HCT116 (cell line): ENCODE results near the gene EDEM1. TPM values are rescaled to one million over a fixed set of nuclear protein-coding genes. Genes with fewer than 3 reads are reported as not detected.

ENCODE experiments used
- ATAC-seq: fragments of 200-7000 bp; cut with Tn5 transposase; 2 replicates; pipeline ENCODE4 v1.9.1; 2020; ENCODE audit warnings: mild to moderate bottlenecking, moderate library complexity
- BruUV-seq: library from RNA; stranded (reverse); fragments of 400-500 nt; replicated peaks from 2 replicates; lab custom pipeline; 2021; lab: Mats Ljungman, UMichigan
- CTCF ChIA-PET: fragments of 300-600 bp; sonication (Branson Sonifier 250); formaldehyde crosslinking; loops from one replicate; lab custom pipeline; 2021; ENCODE audit warnings: antibody characterized with exemption; lab: Charles Lee
- POLR2A ChIA-PET: fragments of 300-600, 350-600 bp; sonication (Branson Sonifier 250); formaldehyde crosslinking; loops from one replicate; lab custom pipeline; 2021; ENCODE audit warnings: antibody characterized with exemption; lab: Charles Lee
- RAD21 ChIA-PET, 2 experiments: fragments of 300-600 bp; sonication (Branson Sonifier 250); formaldehyde crosslinking; loops; one replicate each; lab custom pipeline; 2023; ENCODE audit warnings: low total read pairs in 2 of 2; ENCODE audit not compliant: uncharacterized antibody in 2 of 2, unreplicated experiment in 2 of 2, low non-redundant PET in 1 of 2; lab: Charles Lee
- DNase-seq: peaks from one replicate; pipeline ENCODE4 v3.0.0-alpha.2; 2010; ENCODE audit warnings: low read depth, low spot score
- H2AFZ ChIP-seq: fragments of 200-600 bp; shearing (Covaris generic), sonication (generic); 2 replicates; pipeline ENCODE4 v1.6.1; 2017; ENCODE audit warnings: low read depth, mixed run types, mixed read lengths, antibody characterized with exemption, low read length; ENCODE audit not compliant: poor library complexity, severe bottlenecking
- H3K27ac ChIP-seq: 2 replicates; pipeline ENCODE4 v1.5.1; 2012; ENCODE audit warnings: low read depth, low read length
- H3K27me3 ChIP-seq: fragments of 200-600 bp; sonication (generic); 2 replicates; pipeline ENCODE4 v1.6.1; 2016; ENCODE audit warnings: mixed run types, low read length, mixed read lengths; ENCODE audit not compliant: insufficient read depth
- H3K36me3 ChIP-seq, 2 experiments: fragments of 200-500 bp in 1 of 2; fragments of 200-600 bp in 1 of 2; sonication (Bioruptor generic) in 1 of 2; sonication (generic) in 1 of 2; 2 replicates each; pipeline versions ENCODE4 v1.5.1 to v1.6.1; 2014 to 2016; ENCODE audit warnings: low read length in 2 of 2, inconsistent platforms in 1 of 2, mixed read lengths in 1 of 2, mixed run types in 1 of 2; ENCODE audit not compliant: insufficient read depth in 2 of 2, control insufficient read depth in 1 of 2
- H3K4me1 ChIP-seq, 2 experiments: fragments of 200-600 bp in 1 of 2; sonication (generic) in 1 of 2; 2 replicates each; pipeline versions ENCODE4 v1.5.1 to v1.6.1; 2012 to 2017; ENCODE audit warnings: low read length in 2 of 2, inconsistent platforms in 1 of 2, mild to moderate bottlenecking in 1 of 2, mixed read lengths in 1 of 2, mixed run types in 1 of 2, moderate library complexity in 1 of 2; ENCODE audit not compliant: insufficient read depth in 2 of 2, control insufficient read depth in 1 of 2
- H3K4me2 ChIP-seq: fragments of 200-600 bp; sonication (generic); 2 replicates; pipeline ENCODE4 v1.6.1; 2017; ENCODE audit warnings: mixed run types, low read length, mixed read lengths
- H3K4me3 ChIP-seq, 2 experiments: fragments of 200-600 bp in 1 of 2; sonication (generic) in 1 of 2; replicated peaks in 1 of 2; 2 replicates each; pipeline ENCODE4 v1.5.1; 2011 to 2016; ENCODE audit warnings: low read length in 2 of 2, control low read depth in 1 of 2, low read depth in 1 of 2, mild to moderate bottlenecking in 1 of 2, mixed read lengths in 1 of 2, mixed run types in 1 of 2
- H3K79me2 ChIP-seq: fragments of 200-600 bp; sonication (generic); 2 replicates; pipeline ENCODE4 v1.6.1; 2017; ENCODE audit warnings: mild to moderate bottlenecking, mixed run types, low read length, moderate library complexity, mixed read lengths; ENCODE audit not compliant: insufficient read depth
- H3K9ac ChIP-seq: fragments of 200-600 bp; sonication (generic); 2 replicates; pipeline ENCODE4 v1.6.1; 2016; ENCODE audit warnings: low read length, mixed read lengths
- H3K9me2 ChIP-seq: fragments of 200-600 bp; sonication (generic), shearing (Covaris generic); 2 replicates; pipeline ENCODE4 v1.6.1; 2017; ENCODE audit warnings: mixed run types, mild to moderate bottlenecking, moderate library complexity; ENCODE audit not compliant: insufficient read depth
- H3K9me3 ChIP-seq, 2 experiments: fragments of 200-500 bp in 1 of 2; fragments of 200-600 bp in 1 of 2; sonication (Bioruptor generic) in 1 of 2; sonication (generic) in 1 of 2; 2 replicates each; pipeline ENCODE4 v1.6.1; 2014 to 2017; ENCODE audit warnings: low read length in 2 of 2, mixed read lengths in 2 of 2, inconsistent platforms in 1 of 2, low read depth in 1 of 2, mild to moderate bottlenecking in 1 of 2, mixed run types in 1 of 2, moderate library complexity in 1 of 2; ENCODE audit not compliant: control insufficient read depth in 1 of 2, insufficient read depth in 1 of 2
- H4K20me1 ChIP-seq: fragments of 200-600 bp; sonication (generic), shearing (Covaris generic); 2 replicates; pipeline ENCODE4 v1.6.1; 2017; ENCODE audit warnings: mixed run types, mild to moderate bottlenecking, moderate library complexity; ENCODE audit not compliant: insufficient read depth
- CBX3 ChIP-seq: IDR thresholded peaks from 2 replicates; pipeline ENCODE4 v1.6.1; 2012; ENCODE audit warnings: low read depth
- EGR1 ChIP-seq: IDR thresholded peaks from 2 replicates; pipeline ENCODE4 v1.6.1; 2012; ENCODE audit warnings: low read depth
- EZH2 ChIP-seq: fragments of 200-600 bp; sonication (generic); IDR thresholded peaks from 2 replicates; pipeline ENCODE4 v1.6.1; 2017; ENCODE audit warnings: antibody characterized with exemption, mixed run types
- EZH2phosphoT487 ChIP-seq: fragments of 200-600 bp; IDR thresholded peaks from 2 replicates; pipeline ENCODE4 v1.6.1; 2018; ENCODE audit warnings: antibody characterized with exemption, borderline replicate concordance
- FOSL1 ChIP-seq: IDR thresholded peaks from 2 replicates; pipeline ENCODE4 v1.6.1; 2012; ENCODE audit warnings: low read depth
- JUND ChIP-seq: IDR thresholded peaks from 2 replicates; pipeline ENCODE4 v1.6.1; 2012
- MAX ChIP-seq: IDR thresholded peaks from 2 replicates; pipeline ENCODE4 v1.6.1; 2012
- POLR2AphosphoS5 ChIP-seq: IDR thresholded peaks from 2 replicates; pipeline ENCODE4 v1.6.1; 2011; ENCODE audit warnings: mild to moderate bottlenecking, low read depth, low read length, moderate library complexity
- SP1 ChIP-seq: IDR thresholded peaks from 2 replicates; pipeline ENCODE4 v1.6.1; 2012; ENCODE audit warnings: low read depth
- SRF ChIP-seq: IDR thresholded peaks from 2 replicates; pipeline ENCODE4 v1.6.1; 2012; ENCODE audit warnings: low read depth
- ZBTB33 ChIP-seq: IDR thresholded peaks from 2 replicates; pipeline ENCODE4 v1.6.1; 2011; ENCODE audit warnings: mild to moderate bottlenecking, low read length, moderate library complexity; ENCODE audit not compliant: insufficient replicate concordance; ENCODE audit errors: extremely low read depth
- ZFX ChIP-seq: fragments of 450-650 bp; IDR thresholded peaks from 2 replicates; pipeline ENCODE4 v1.6.1; 2017
- intact Hi-C: fragments of 100-400 bp; cut with micrococcal nuclease; formaldehyde crosslinking; loops from 2 replicates; pipeline ENCODE4 v1.10.0; 2022
- total RNA-seq: library from RNA; stranded (reverse); gene quantifications from one replicate; pipeline ENCODE4 v1.2.1, GENCODE V29; 2021; ENCODE audit not compliant: unreplicated experiment

EDEM1 gene
- total RNA-seq, 1 experiment from 2014 or later = 23.7 TPM

GRCh38 chr3:5245927-5246326 lies 58.4 kb downstream of the EDEM1 start:
- H3K9ac ChIP-seq = no peak overlapping the region
- H3K27me3 ChIP-seq = no peaks in the 10 kb centered on the region
- ATAC-seq (no peak), DNase-seq (no peak)
- no peaks in the 10 kb centered on the region for H3K9me3 ChIP-seq
- no peaks in the 10 kb centered on the region for H3K9me2 ChIP-seq
- H4K20me1 ChIP-seq = no peaks in the 10 kb centered on the region
- RAD21 ChIA-PET = no interaction called here
- H3K4me1 ChIP-seq = no peaks in the 10 kb centered on the region
- no peaks in the 10 kb centered on the region for H3K36me3 ChIP-seq
- no TSS peak for BruUV-seq
- CTCF ChIA-PET = no interaction called here
- H2AFZ ChIP-seq = no peak overlapping the region
- no peaks in the 10 kb centered on the region for H3K79me2 ChIP-seq
- POLR2A ChIA-PET = no interaction called here
- H3K4me2 ChIP-seq = no peak overlapping the region
- H3K27ac ChIP-seq = no peak overlapping the region
- no peak overlapping the region for H3K4me3 ChIP-seq
- TF ChIP-seq POLR2AphosphoS5 (no peak), MAX (no peak), JUND (no peak), EZH2phosphoT487 (no peak), FOSL1 (no peak), CBX3 (no peak), SP1 (no peak), EZH2 (no peak), EGR1 (no peak), ZFX (no peak), SRF (no peak), ZBTB33 (no peak)
- TF ChIP-seq, all 23 proteins: peak for 0
- intact Hi-C loops = no loop called here
